ENCODE measurements around the gene TTI1. TPM values are rescaled to one million over a fixed set of nuclear protein-coding genes. Genes with fewer than 3 reads are reported as not detected.

Gene TTI1
- total and polyA plus RNA-seq, 2 experiments from 2014 or later = 17.8 to 56.4 TPM

DNA sequence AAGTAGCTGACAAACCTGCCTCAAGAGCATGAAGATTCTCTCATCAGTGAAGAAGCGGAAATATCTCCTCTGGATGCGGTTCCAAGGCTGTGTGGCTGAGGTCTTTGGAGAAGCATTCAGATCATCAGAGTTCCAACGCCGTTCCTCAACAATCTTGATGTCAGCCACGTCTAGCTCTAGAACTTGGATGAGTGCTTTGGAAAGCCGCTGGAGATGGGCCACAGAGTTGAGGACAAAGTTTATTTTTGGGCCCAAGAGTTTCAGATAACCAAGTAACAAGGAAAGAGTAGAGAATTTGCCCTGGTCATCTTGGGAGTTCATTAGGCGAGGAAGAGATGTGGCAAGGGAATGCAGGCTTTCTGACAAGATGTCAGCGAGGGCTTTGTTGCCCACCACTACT lies 20.9 kb downstream of the TTI1 start:
- Histone ChIP-seq H3K27me3 (ENCODE audit: insufficient read depth) (no peaks in the 10 kb centered on the region), H3K4me2 (no peak overlapping the region), H3K4me1 (ENCODE audit: insufficient read depth) (no peaks in the 10 kb centered on the region), H3K4me3 (no peak overlapping the region), H3K27ac (ENCODE audit: low read depth) (no peak overlapping the region), H3F3A (replicated peaks; ENCODE audit: low read depth) (no peaks in the 10 kb centered on the region), H2AFZ (no peak overlapping the region), H3K9me2 (ENCODE audit: insufficient read depth) (peaks cover 3% of the 10 kb centered on the region; the same call in 1 of the 2 replicates), H4K20me1 (replicated peaks; ENCODE audit: insufficient read depth) (peaks cover 28% of the 10 kb centered on the region), H3K36me3 (ENCODE audit: insufficient read depth) (peaks cover 33% of the 10 kb centered on the region), H3K79me2 (replicated peaks; ENCODE audit: insufficient read depth) (peaks cover 83% of the 10 kb centered on the region)
- no peaks in the 10 kb centered on the region for H3K4me1 Mint-ChIP-seq
- TF ChIP-seq STAT1 (IDR thresholded peaks at IDR 0.05; ENCODE audit: unreplicated experiment) (no peak), CTCF (conservative IDR thresholded peaks at IDR 0.05; ENCODE audit: low read depth in 2 of 2) (no peak), REST (IDR thresholded peaks at IDR 0.05; ENCODE audit: unreplicated experiment) (no peak), ZNF331 (CRISPR knock-in tag; IDR thresholded peaks at IDR 0.05; ENCODE audit: low read depth) (no peak), ETS1 (IDR thresholded peaks at IDR 0.05) (no peak)
- no peaks in the 10 kb centered on the region for H3K27me3 Mint-ChIP-seq (ENCODE audit: insufficient read depth, low read depth, poor library complexity)
- H3K36me3 Mint-ChIP-seq (ENCODE audit: low read depth) = peaks cover 56% of the 10 kb centered on the region
- DNase-seq (ENCODE audit: low spot score) = no peak
- no peak overlapping the region for H3K27ac Mint-ChIP-seq
- H3K4me3 Mint-ChIP-seq = no peak overlapping the region
- H3K9me3 Mint-ChIP-seq = peaks cover 3% of the 10 kb centered on the region; the same call in 1 of the 3 replicates
- no peak for ATAC-seq

DNA sequence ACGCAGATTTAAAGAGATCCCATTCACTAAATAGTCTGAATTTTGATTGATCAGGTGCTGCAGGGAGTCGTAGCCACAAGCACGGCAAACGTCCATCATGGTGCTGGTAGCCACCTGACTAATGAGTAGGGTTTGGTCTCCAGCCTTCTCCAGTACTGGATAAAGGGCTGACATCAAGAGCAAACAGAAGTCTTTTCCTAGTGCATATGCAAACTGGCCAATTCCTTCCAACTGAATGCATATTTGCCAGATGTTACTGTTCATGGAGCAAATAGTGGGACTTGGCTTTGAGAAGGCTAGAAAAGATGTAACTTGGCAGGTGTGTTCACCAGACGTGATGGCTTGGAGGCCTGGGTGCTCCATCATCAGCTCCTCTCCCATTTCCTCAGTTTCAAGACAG lies 21.6 kb downstream of the TTI1 start:
- Mint-ChIP-seq H3K9me3 (no peaks in the 10 kb centered on the region), H3K4me3 (no peak overlapping the region), H3K27ac (no peak overlapping the region), H3K36me3 (ENCODE audit: low read depth) (peaks cover 50% of the 10 kb centered on the region), H3K4me1 (no peaks in the 10 kb centered on the region), H3K27me3 (ENCODE audit: insufficient read depth, low read depth, poor library complexity) (no peaks in the 10 kb centered on the region)
- no peaks in the 10 kb centered on the region for H3K27me3 ChIP-seq (ENCODE audit: insufficient read depth)
- no peak overlapping the region for H2AFZ ChIP-seq
- no peaks in the 10 kb centered on the region for H3K4me1 ChIP-seq (ENCODE audit: insufficient read depth)
- no peak overlapping the region for H3K27ac ChIP-seq (ENCODE audit: low read depth)
- H3K4me3 ChIP-seq = no peak overlapping the region
- H3K79me2 ChIP-seq (replicated peaks; ENCODE audit: insufficient read depth) = peaks cover 81% of the 10 kb centered on the region
- peaks cover 31% of the 10 kb centered on the region for H3K36me3 ChIP-seq (ENCODE audit: insufficient read depth)
- no peak for DNase-seq (ENCODE audit: low spot score)
- H3F3A ChIP-seq (replicated peaks; ENCODE audit: low read depth) = no peaks in the 10 kb centered on the region
- H3K4me2 ChIP-seq = no peak overlapping the region
- H3K9me2 ChIP-seq (ENCODE audit: insufficient read depth) = no peaks in the 10 kb centered on the region
- H4K20me1 ChIP-seq (replicated peaks; ENCODE audit: insufficient read depth) = peaks cover 34% of the 10 kb centered on the region
- no peak for ATAC-seq
- no peak for TF ChIP-seq NANOG (IDR thresholded peaks at IDR 0.05; ENCODE audit: borderline replicate concordance)
- TF ChIP-seq EZH2 (IDR thresholded peaks at IDR 0.05; ENCODE audit: low read depth, unreplicated experiment) = no peak
- no peak for TF ChIP-seq ETS1 (IDR thresholded peaks at IDR 0.05)
- TF ChIP-seq CREB1 (CRISPR knock-in tag; IDR thresholded peaks at IDR 0.05; ENCODE audit: low read depth) = no peak
